ENCODE results near the gene RIC8B. TPM values are rescaled to one million over a fixed set of nuclear protein-coding genes. Genes with fewer than 3 reads are reported as not detected.

The RIC8B gene
- total RNA-seq, 8 experiments from 2014 or later = 8.3 to 27.8 (median 18.3) TPM

DNA sequence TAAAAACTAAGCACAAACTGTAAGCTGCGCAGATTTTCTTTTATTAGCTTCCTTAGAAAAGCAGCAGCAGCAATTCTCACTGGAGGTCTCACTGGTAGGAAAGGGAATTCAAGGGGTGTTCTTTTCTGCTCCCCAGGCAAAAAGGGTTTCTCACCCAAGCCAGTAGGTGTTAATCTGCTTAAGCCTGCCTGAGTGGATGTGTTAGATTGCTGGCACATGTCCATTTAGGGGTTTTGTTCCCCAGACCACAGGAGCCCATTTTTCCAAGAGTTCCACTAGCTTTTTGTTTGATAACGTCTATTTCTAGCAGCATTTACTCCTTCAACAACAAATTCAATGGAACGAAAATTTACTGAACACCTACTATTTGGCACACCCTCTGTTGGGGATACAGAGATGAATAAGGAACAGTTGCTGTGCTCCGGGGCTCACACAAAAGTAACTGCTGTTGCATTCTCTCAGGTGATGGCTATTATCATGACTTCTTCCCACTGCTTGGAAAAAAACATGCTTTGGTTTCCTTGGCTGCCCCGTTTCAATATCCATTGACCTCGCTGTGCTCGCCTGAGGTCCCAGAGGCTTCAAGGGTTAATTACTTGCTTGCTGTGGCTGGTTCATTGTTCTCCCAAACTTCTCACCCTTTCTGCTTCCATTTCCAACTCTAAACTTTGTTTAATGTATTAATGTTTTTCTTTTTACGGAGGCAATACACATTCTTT, 31.1 kb upstream of the RIC8B start:
- Histone ChIP-seq H3K4me1 (replicated peaks in 1 of 2) (peaks cover 0 to 17% of the 10 kb centered on the region in 2 donors), H3K27ac (no peak overlapping the region), H3K4me3 (no peak overlapping the region)
- no peak for ATAC-seq (replicated peaks in 6 of 8)
- 27 to 70% (median 43%) methylated on average over 2 to 7 of the region's 8 CpGs for whole genome bisulfite sequencing, 10 experiments
- in situ Hi-C loops (cut with MboI; ENCODE audit: low pct_unique_long_range_greater_than_20kb in 2 of 9, low sequenced_read_pairs in 9 of 9, unreplicated experiment in 9 of 9) = no loop called here

DNA sequence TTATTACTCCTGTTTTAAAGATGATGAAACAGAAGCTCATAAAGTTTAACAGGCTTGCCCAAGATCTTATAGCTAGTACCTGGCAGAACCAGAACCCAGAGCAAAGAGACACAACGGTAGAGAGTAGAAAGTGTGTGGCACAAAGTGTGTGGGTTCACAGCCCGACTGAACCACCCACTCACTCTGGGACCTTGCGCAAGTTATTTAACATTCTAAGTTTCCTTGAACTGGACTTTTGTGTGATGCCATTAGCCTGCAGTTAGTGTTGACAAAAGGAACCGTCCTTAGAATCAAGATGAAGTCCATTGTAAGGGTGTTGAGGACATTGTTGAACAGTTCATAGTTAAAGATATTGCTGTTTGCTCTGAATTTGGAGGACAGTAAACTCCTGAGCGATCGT, 29.9 kb upstream of the RIC8B start:
- ATAC-seq (replicated peaks in 6 of 8) = no peak
- H3K4me1 ChIP-seq (replicated peaks in 1 of 2) = peaks cover 0 to 17% of the 10 kb centered on the region in 2 donors
- in situ Hi-C loops (cut with MboI; ENCODE audit: low pct_unique_long_range_greater_than_20kb in 2 of 9, low sequenced_read_pairs in 9 of 9, unreplicated experiment in 9 of 9) = no loop called here
- H3K4me3 ChIP-seq = no peak overlapping the region
- 20 to 91% (median 69%) methylated on average over 1 to 6 of the region's 6 CpGs for WGBS, 10 experiments
- no peak overlapping the region for H3K27ac ChIP-seq

DNA sequence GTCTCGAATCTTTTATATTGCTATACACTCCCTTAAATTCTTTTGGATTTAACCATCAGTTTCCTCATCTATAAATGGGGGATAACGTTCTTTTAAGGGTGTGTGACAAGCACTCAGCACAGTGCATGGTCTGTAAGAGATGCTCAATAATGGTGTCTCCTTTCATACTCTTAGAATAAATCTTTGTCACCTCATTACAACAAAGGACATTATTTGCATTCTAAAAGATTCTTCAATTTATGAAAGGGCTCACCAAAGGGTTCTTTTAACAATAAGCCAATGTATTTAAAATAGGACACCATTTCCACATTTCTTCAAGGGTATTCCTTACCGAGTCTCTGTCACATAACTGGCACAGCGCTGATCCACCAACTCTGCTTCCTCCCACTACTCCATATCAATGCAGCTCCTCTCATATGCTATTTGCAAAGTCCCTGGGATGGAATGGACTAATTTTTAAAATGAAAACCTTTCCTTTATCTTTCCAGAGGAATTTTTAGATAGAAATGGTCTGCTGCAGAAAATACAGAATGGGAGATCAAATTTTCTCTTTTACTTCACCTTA, 29.2 kb upstream of the RIC8B start:
- peak in 3 of 8 experiments; percentile 33 to 35 (median 34) for ATAC-seq (replicated peaks in 6 of 8)
- Histone ChIP-seq H3K27ac (no peak overlapping the region), H3K4me3 (no peak overlapping the region), H3K4me1 (replicated peaks in 1 of 2) (peaks cover 0 to 17% of the 10 kb centered on the region in 2 donors)
- in situ Hi-C loops (cut with MboI; ENCODE audit: low pct_unique_long_range_greater_than_20kb in 2 of 9, low sequenced_read_pairs in 9 of 9, unreplicated experiment in 9 of 9) = no loop called here
- WGBS, 10 experiments = 35 to 84% (median 48%) methylated on average over 1 to 4 of the region's 4 CpGs; no CpG with 5 or more reads in 1 of the 10 experiments

DNA sequence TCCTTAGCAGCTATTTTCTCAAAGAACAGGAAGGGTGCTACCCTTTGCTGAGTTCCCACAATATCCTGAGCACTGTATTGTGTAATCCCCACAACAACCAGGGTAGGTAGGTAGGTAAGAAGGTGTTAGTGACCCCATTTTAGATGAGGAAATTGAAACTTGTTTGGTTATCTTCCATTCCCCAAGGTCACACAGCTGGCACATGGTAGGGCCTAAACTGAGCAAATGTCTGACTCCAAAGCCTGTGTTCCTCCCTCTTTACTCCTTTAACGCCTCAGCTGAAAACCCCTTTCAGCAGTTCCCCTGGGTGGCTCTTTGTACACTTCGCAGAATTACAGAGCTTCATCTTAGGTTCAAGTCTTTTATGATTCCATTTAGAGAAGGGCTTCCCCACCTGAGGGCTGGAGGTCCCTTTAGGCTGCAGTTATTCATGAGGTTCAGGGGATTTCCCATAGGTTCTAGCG, 26.5 kb upstream of the RIC8B start:
- H3K4me3 ChIP-seq = no peak overlapping the region
- peaks cover 0 to 17% of the 10 kb centered on the region in 2 donors for H3K4me1 ChIP-seq (replicated peaks in 1 of 2)
- 43 to 100% (median 93%) methylated on average over 1 to 3 of the region's 3 CpGs for WGBS, 10 experiments
- no peak overlapping the region for H3K27ac ChIP-seq
- ATAC-seq (replicated peaks in 6 of 8) = no peak
- in situ Hi-C loops (cut with MboI; ENCODE audit: low pct_unique_long_range_greater_than_20kb in 2 of 9, low sequenced_read_pairs in 9 of 9, unreplicated experiment in 9 of 9) = no loop called here

DNA sequence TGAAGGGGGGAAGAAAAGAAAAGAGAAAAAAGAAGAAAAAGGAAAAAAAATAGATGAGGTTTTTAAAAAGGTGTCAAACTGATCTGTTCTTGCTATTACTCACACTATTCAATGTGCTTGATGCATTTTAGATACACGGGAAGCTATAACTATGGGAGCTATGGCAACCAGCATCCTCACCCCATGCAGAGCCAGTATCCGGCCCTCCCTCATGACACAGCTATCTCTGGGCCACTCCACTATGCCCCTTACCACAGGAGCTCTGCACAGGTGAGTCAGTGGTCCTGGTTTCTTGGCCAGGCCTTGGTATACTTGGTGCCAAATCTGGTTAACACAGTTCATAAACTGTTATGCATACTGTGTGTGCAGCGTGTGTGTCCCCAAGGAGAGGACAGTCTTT, 24.0 kb upstream of the RIC8B start:
- Histone ChIP-seq H3K4me1 (replicated peaks in 1 of 2) (peaks cover 0 to 1% of the 10 kb centered on the region in 2 donors), H3K4me3 (no peak overlapping the region), H3K27ac (no peak overlapping the region)
- ATAC-seq (replicated peaks in 6 of 8) = no peak
- in situ Hi-C loops (cut with MboI; ENCODE audit: low pct_unique_long_range_greater_than_20kb in 2 of 9, low sequenced_read_pairs in 9 of 9, unreplicated experiment in 9 of 9) = no loop called here
- 4 to 100% (median 91%) methylated on average over 1 to 2 of the region's 3 CpGs; no CpG with 5 or more reads in 2 of the 10 experiments for WGBS, 10 experiments

DNA sequence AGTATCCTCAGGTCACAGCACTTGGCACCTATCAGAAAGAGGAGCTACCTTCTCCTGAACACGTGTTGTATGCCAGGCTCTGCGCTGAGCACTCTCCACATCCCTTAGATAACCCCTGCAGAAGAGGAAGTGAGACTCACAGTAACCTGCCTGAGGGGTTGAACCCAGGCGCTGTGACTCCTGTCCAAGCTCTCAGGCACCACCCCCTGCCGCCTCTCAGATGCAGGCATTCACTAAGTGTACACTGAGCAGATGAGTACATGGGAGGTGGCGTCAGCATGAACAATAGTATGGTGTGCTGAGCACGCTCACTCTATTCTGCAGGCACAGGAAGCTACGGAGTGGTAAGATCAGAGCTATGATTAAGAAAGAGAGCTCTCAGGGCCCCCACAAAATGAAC, 21.0 kb upstream of the RIC8B start:
- Histone ChIP-seq H3K27ac (no peak overlapping the region), H3K4me3 (no peak overlapping the region), H3K4me1 (replicated peaks in 1 of 2) (peaks cover under 1 to 20% of the 10 kb centered on the region in 2 donors)
- ATAC-seq (replicated peaks in 6 of 8) = peak in 1 of 8 experiments; percentile 37
- WGBS, 10 experiments = 71 to 94% (median 85%) methylated on average over 1 to 5 of the region's 7 CpGs; no CpG with 5 or more reads in 6 of the 10 experiments
- in situ Hi-C loops (cut with MboI; ENCODE audit: low pct_unique_long_range_greater_than_20kb in 2 of 9, low sequenced_read_pairs in 9 of 9, unreplicated experiment in 9 of 9) = no loop called here

DNA sequence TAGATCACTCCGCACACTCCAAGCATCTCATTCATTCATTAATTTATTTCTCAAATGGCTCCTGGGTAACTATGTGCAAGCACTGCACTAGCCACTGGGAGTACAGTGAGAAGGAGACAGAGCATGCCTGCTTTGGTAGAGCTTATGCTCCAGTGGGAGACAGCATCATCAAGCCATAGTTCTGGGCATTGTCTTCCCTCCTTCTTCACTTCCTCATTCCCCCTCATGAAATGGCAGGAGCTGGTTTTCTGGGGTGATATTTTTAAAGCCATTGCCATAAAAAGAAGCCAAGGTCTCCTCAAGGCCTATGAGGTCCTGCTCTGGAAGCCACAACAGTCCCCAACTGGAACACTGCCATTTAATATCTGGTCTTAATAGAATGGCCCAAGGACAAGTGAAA, 20.2 kb upstream of the RIC8B start:
- no peak for ATAC-seq (replicated peaks in 6 of 8)
- Histone ChIP-seq H3K27ac (no peak overlapping the region), H3K4me1 (replicated peaks in 1 of 2) (peaks cover 8 to 28% of the 10 kb centered on the region in 2 donors), H3K4me3 (no peak overlapping the region)
- in situ Hi-C loops (cut with MboI; ENCODE audit: low pct_unique_long_range_greater_than_20kb in 2 of 9, low sequenced_read_pairs in 9 of 9, unreplicated experiment in 9 of 9) = no loop called here
- WGBS, 10 experiments = 100% methylated on average over 1 of the region's 1 CpG; no CpG with 5 or more reads in 6 of the 10 experiments

DNA sequence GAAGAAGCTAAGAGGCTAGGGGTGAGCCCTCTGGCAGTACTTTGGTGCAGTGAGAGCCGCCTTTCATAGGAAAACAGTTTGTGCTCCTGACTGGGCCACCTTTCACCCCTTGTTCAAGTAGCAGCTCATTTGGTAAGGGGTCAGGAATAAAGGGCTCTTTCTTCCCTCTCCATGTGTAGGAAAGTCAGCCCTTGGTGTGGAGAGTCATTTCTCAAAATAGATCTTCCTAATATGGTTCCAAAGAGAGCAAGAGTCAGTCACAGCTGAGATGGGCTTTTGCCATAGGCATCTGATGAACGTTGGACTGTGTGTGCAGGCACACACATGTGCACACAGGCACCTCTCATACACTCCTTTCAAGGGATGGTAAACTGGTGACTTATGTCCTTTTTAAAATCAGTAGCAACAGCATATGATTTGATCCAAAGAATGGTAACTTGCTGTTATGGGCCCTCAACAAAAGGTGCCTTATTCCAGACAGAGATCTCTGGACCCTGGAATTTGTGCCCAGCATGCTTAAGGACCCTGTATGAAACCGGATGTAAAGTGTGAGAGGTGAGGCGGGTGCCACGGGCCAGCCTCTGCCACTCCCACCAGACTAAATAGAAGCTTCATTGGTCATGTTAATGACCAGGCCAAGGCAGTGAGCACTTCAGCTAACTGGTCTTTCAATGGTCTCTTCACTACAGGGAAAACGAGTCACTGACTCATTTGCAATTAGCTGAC, 16.7 kb upstream of the RIC8B start:
- Histone ChIP-seq H3K4me1 (replicated peaks in 1 of 2) (peaks cover 20 to 39% of the 10 kb centered on the region in 2 donors), H3K4me3 (no peak overlapping the region), H3K27ac (no peak overlapping the region)
- in situ Hi-C loops (cut with MboI; ENCODE audit: low pct_unique_long_range_greater_than_20kb in 2 of 9, low sequenced_read_pairs in 9 of 9, unreplicated experiment in 9 of 9) = no loop called here
- WGBS, 10 experiments = 16 to 100% (median 50%) methylated on average over 1 to 4 of the region's 6 CpGs; no CpG with 5 or more reads in 2 of the 10 experiments
- ATAC-seq (replicated peaks in 6 of 8) = no peak

DNA sequence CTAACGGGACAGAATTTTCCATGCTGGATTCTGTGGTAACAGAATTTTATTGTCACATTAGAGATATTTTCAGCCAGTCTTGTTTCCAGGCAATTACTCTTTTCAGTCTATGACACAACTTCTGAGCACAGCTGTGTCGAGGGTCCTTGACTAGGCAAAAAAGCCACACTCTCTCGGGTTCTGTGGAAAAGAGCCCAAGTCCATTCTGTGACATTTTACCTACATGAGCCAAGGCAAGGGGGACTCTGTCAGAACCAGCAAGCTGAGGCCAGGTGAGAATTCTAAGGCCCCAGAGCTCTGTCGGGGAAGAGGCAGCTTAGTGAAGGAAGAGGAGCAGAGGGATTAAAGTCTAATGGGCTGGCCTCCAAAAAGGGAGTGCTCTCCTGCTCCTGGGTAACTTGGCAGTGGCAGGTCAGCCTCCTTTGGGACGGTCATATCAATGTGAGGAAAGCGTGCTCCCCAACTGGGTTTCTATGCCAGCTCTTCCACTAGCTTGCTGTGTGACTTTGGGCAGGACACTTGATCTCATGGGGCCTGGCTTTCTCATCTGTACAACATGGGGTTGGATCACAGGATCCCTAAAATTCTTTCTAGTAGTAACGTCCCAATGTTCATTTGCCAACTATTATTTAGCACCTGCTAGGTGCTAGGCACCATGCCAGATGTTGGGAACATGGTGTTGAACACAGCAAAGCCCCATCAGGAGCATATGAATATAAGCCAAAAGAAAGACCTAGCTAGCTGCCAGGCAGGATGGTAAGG, 16.0 kb upstream of the RIC8B start:
- in situ Hi-C loops (cut with MboI; ENCODE audit: low pct_unique_long_range_greater_than_20kb in 2 of 9, low sequenced_read_pairs in 9 of 9, unreplicated experiment in 9 of 9) = no loop called here
- H3K4me3 ChIP-seq = no peak overlapping the region
- ATAC-seq (replicated peaks in 6 of 8) = no peak
- H3K4me1 ChIP-seq (replicated peaks in 1 of 2) = peaks cover 24 to 39% of the 10 kb centered on the region in 2 donors
- H3K27ac ChIP-seq = peak overlapping the region in 1 of 2 donors; percentile 66
- WGBS, 10 experiments = 17 to 100% (median 75%) methylated on average over 1 to 5 of the region's 7 CpGs; no CpG with 5 or more reads in 3 of the 10 experiments

DNA sequence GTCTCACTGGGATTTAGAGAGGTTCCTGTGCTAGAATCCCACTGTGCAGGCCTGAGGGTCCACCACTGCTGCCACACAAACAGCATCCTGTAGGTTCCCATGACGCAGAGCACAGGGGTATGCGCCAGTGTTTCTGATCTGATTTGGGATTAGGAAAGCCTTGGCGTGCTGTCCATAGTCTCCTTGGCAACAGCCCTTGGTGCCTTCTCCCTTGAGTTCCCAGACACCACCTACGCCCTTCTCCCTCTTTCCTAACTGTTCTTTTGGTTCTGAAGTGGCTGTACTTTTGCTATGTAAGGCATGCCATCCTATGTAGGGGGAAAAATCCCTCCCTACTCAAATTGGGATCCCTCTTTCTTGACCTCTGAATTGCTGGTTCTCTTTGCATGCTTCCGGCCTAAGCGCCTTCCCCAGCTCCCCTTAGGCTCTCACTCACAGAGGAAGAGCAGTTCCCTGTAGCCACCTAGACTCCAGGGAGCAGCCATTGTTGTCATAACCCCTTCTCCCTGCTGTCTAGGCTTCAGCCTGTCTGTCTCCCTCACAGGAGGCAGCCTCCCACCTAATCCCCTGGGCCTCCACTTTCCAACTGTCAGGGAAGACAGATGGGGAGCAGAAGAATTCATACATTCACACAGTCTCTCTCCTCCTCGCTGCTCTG, 14.8 kb upstream of the RIC8B start:
- in situ Hi-C loops (cut with MboI; ENCODE audit: low pct_unique_long_range_greater_than_20kb in 2 of 9, low sequenced_read_pairs in 9 of 9, unreplicated experiment in 9 of 9) = no loop called here
- no peak overlapping the region for H3K4me3 ChIP-seq
- ATAC-seq (replicated peaks in 6 of 8) = peak in 4 of 8 experiments; percentile 10 to 34 (median 21)
- peak overlapping the region; percentile 27 to 66 for H3K27ac ChIP-seq
- WGBS, 10 experiments = 0 to 86% (median 60%) methylated on average over 1 to 6 of the region's 7 CpGs; no CpG with 5 or more reads in 2 of the 10 experiments
- peaks cover 24 to 39% of the 10 kb centered on the region in 2 donors for H3K4me1 ChIP-seq (replicated peaks in 1 of 2)

DNA sequence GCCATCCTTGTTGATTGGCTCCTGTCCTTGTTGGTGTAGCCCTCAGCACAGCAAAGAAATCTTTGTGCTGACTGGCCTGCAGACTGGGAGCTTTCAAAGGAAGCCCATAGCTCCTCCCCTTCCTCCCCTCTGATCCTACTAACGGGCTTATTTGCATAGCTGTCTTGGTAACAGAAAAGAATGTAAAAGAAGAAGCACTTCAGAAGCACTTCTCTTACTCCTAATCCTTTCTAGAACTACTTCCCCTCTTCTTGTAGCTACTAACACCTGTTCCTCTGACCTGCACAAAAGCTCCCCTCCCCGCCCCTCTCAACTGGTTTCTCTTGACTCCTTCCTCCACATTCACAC, 14.3 kb upstream of the RIC8B start:
- in situ Hi-C loops (cut with MboI; ENCODE audit: low pct_unique_long_range_greater_than_20kb in 2 of 9, low sequenced_read_pairs in 9 of 9, unreplicated experiment in 9 of 9) = no loop called here
- Histone ChIP-seq H3K4me3 (no peak overlapping the region), H3K27ac (peak overlapping the region in 1 of 2 donors; percentile 66), H3K4me1 (replicated peaks in 1 of 2) (peaks cover 24 to 39% of the 10 kb centered on the region in 2 donors)
- WGBS, 10 experiments = 0 to 100% (median 55%) methylated on average over 1 to 2 of the region's 2 CpGs; no CpG with 5 or more reads in 4 of the 10 experiments
- ATAC-seq (replicated peaks in 6 of 8) = peak; percentile 82 to 98 (median 94)

DNA sequence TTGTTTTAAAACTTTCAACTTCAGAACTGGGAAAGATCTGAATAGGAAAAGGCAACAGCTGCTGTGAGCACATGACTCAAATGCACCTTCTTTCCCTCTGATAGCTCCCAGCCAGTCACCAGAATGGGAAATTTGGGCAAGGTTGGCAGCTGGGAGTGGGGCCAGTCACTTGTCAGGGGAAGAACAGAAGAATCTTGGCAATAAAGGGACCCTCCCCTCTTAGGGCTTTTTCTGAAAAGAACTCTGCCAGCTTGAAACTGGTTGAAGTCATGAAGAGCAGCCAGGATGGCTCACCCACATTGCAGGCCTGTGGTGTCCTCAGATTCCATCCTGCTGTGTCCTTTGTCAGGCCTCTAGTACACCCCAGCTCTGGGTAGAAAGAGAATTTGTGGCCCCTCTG, 10.3 kb upstream of the RIC8B start:
- in situ Hi-C loops (cut with MboI; ENCODE audit: low pct_unique_long_range_greater_than_20kb in 2 of 9, low sequenced_read_pairs in 9 of 9, unreplicated experiment in 9 of 9) = no loop called here
- no peak overlapping the region for H3K4me3 ChIP-seq
- ATAC-seq (replicated peaks in 6 of 8) = no peak
- H3K27ac ChIP-seq = no peak overlapping the region
- H3K4me1 ChIP-seq (replicated peaks in 1 of 2) = peaks cover 43 to 50% of the 10 kb centered on the region in 2 donors

Data from motor neuron (in vitro differentiated cells).